Activated effector memory CD4-positive, alpha-beta T cell treated with Interleukin-2 at 50 U/mL for 16 hours (primary cell): ENCODE measurements around the gene USP9X.
"Not testable (repeated sequence)": the region's sequence is repeated elsewhere in the genome, so short reads cannot be mapped to it uniquely, and the experiment has no call there.

ENCODE experiments used
- DNase-seq: peaks from one replicate; pipeline ENCODE4 v3.0.0-alpha.2; 2020

USP9X gene

GRCh38 chrX:41192880-41193279, 107.6 kb downstream of the USP9X start:
- DNase-seq, result no peak

GRCh38 chrX:41198410-41198809, 113.2 kb downstream of the USP9X start:
- no peak for DNase-seq

- no peak for DNase-seq
Measured at GRCh38 chrX:41200785-41201184, 115.5 kb downstream of the USP9X start.

DNA sequence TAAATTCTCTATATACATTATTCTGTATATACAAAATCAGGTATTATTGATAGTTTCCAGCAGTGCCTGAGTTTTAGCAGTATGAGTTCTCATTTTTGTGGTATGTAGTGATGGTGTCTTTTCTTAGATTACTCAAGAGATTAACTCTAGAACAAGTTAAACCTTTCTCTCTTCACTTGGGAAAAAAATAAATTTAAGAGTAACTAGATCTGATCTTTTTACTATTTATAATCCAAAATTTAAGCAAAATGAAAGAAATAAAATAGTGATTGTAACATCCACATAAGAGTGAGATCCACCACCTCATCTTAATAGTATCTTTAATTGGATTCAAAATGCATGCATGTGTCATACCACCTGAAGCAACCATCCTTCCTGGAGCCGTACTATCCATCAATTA, 124.6 kb downstream of the USP9X start:
- DNase-seq, result no peak

DNA sequence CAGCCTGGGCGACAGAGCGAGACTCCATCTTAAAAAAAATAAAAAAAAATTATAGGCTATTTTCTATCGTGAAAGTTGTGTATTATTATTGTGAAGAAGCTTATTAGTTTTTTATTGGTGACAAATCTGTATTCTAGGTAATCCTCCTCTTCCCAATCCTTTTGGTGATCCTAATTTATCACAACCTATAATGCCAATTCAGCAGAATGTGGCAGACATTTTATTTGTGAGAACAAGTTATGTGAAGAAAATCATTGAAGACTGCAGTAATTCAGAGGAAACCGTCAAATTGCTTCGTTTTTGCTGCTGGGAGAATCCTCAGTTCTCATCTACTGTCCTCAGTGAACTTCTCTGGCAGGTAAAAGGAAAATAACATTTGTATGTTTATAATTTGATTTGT, 139.4 kb downstream of the USP9X start:
- no peak for DNase-seq

DNA sequence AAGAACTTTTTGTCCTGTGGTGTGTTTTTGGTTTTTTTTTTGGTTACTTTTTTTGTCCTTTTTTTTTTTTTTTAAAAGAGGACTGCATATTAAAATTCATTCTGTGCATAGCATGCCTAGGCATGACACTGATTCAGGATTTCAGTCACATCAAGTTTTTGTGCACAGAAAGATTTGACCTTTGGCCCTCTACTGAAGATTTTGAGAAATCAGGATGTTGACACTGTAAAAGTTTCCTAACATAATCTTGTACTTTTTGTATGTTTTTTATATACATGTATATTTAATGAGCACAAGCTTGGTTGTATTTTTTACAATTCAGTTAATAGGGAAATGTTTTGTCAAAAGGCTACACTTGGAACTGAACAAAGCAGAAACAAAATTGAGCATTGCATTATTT, 148.7 kb downstream of the USP9X start:
- DNase-seq, result no peak

DNA sequence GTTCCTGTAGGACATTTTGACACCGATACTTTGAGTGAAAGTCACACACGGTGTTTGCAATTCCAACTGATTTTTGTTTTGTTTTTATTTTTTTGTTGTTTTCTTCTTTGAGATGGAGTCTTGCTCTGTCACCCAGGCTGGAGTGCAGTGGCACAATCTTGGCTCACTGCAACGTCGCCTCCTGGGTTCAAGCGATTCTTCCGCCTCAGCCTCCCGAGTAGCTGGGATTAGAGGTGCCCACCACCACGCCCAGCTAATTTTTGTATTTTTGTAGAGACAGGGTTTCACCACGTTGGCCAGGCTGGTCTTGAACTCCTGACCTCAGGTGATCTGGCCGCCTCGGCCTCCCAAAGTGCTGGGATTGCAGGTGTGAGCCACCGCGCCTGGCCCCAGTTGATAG, 149.2 kb downstream of the USP9X start:
- DNase-seq, result not testable (repeated sequence)

DNA sequence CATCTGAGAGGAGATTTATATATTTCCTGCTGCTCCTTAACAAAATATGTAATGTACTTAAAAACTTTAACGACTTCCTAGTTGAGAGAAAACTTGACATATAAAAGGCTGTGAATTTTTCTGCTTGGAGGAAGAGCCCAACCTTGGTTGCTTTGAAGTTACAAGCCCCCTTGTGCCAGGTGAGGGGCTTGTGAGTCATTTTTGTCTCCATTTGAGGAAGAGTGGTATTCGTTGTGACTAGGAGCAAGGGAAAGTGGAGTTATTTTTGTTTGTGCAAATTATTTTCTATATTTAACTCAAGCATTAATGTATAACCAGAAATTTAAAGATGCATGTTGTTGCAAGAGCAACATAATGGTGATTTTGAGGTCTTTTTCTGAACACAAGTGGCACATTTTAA, 149.7 kb downstream of the USP9X start:
- no peak for DNase-seq

- no peak for DNase-seq
Measured at GRCh38 chrX:41236629-41237028, 151.4 kb downstream of the USP9X start.

DNA sequence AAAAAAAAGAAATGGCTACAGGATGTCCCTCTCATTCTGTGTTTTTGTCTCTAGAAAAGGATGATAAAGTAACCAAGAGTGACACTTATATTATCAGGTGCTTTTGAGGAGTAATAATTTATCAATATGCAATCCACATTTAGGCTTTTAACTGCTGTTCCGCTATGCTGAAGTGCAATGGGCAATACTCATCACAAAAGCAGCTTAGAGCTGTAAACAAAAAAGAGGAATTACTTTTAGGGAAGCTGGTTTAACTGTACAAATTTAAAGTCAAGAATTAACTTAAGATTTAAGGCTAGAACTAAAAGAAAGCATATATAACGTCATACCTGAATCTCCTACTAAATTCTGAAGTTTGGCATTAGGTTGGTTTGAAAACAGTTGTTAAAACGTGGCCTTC, 155.3 kb downstream of the USP9X start:
- no peak for DNase-seq

DNA sequence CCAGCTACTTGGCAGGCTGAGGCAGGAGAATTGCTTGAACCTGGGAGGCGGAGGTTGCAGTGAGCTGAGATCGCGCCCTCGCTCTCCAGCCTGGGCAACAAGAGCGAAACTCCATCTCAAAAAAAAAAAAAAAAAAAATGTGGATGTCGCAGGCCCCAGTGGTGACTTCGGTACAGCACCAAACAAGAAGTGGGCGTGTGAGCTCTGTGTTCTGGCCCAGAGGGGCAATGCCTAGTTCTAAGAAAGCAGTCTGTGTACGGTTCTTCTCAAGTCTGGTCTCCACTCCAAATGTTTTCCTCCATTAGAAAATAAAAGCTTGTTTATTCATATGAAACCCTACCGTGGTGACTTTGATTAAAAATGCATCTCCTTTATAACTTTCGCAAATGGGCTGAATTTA, 156.7 kb downstream of the USP9X start:
- DNase-seq, result no peak

- DNase-seq, result no peak
Measured at GRCh38 chrX:41245641-41246040, 160.4 kb downstream of the USP9X start.

DNA sequence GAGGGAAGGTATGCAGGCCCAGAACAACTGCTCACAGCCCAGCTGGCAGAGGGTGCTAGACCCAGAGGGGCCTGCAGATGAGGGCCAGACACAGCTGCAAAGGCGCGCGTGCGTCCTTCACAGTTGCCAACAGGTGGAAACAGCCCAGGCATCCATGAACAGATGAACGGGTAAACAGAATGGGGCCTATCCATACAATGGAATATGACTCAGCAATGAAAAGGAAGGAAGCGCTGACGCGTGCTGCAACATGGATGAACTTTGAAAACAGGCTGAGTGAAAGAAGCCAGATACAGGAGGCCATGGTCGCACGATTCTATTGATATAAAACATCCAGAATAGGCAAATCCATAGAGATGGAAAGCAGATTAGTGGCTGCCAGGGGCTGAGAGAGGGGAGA, 165.6 kb downstream of the USP9X start:
- no peak for DNase-seq

GRCh38 chrX:41257801-41258200, 172.6 kb downstream of the USP9X start:
- DNase-seq, result no peak

GRCh38 chrX:41258226-41258625, 173.0 kb downstream of the USP9X start:
- DNase-seq, result no peak

DNA sequence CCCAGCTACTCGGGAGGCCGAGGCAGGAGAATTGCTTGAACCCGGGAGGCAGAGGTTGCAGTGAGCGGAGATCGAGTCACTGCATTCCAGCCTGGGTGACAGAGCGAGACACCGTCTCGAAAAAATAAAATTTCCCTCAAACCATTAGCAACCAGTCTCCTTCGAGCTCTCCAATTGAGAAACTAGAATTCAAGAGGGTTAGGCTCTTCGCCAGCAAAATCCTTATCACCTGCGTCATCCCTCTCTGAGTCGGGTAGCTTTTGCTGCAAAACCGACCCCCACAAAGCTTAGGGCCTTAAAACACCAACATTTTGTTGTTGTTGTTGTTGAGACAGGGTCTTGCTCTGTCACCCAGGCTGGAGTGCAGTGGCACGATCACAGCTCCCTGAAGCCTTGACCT, 173.6 kb downstream of the USP9X start:
- DNase-seq, result no peak

- DNase-seq, result no peak
Measured at GRCh38 chrX:41259516-41259915, 174.3 kb downstream of the USP9X start.

GRCh38 chrX:41265615-41266014, 180.4 kb downstream of the USP9X start:
- DNase-seq, result no peak

GRCh38 chrX:41273638-41274037, 188.4 kb downstream of the USP9X start:
- DNase-seq, result no peak

- DNase-seq, result peak; percentile 27
Measured at GRCh38 chrX:41275661-41276609, 190.7 kb downstream of the USP9X start.

DNA sequence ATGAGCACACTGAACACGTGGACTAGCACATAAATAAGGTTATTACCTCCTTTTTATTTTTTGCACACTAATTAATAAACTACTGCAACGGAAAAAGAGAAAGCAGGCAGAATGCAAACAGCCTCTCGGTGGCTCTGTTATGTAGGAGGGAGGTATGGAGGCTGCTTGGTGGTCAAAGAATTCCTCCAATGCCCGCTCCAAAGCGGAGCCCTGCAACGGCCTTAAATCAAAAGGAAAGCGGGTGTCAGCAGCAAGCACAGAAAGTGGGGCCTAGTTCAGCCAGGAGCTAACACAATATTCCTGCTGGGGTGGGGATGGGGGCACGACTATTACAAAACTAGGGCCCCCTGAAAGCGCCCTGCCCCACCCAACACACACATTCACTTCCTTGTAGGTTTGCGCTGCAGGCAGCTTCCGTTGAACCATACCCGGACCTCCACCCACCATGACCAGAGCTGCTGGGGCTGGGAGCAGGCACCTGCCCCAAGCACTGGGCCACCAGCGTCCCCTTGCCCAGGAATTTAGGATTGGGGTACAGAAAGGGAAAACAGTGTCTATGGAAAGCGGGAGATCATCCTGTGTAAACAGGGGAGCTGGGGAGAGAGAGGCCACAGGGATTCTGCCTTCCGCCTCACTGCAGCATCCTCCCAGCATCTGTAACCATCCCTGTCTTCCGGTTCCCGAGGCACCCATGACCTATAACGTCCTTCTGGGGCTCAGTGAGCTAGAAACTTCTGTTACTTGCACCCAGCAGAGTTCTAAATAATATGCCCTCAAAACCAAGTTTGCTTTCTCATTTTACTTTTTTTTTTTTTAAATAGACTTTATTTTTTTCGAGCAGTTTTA, 191.6 kb downstream of the USP9X start:
- DNase-seq, result no peak

GRCh38 chrX:41282307-41282706, 197.1 kb downstream of the USP9X start:
- DNase-seq, result not testable (repeated sequence)

DNA sequence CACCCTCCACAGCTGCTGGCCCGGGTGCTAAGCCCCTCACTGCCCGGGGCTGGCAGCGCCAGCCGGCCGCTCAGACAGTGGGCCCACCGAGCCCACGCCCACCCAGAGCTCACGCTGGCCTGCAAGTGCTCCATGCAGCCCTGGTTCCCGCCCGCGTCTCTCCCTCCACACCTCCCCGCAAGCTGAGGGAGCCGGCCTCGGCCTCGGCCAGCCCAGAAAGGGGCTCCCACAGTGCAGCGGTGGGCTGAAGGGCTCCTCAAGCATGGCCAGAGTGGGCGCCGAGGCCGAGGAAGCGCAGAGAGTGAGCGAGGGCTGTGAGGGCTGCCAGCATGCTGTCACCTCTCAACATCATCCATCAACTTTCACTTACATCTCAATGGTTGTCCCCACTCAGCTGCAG, 200.7 kb downstream of the USP9X start:
- not testable (repeated sequence) for DNase-seq
